ENCODE measurements around the gene SLC35E1.

- TF ChIP-seq POLR2AphosphoS5 (IDR thresholded peaks at IDR 0.05; ENCODE audit: insufficient read depth, low read depth, low read length) (no peak), POLR2A (IDR thresholded peaks at IDR 0.05; ENCODE audit: low read depth, low read length) (no peak)
Observed at GRCh38 chr19:16529466-16530144, 42.6 kb downstream of the SLC35E1 start.

Data from endothelial cell of umbilical vein (primary cell).